ENCODE measurements around the gene TSHR. TPM values are rescaled to one million over a fixed set of nuclear protein-coding genes. Genes with fewer than 3 reads are reported as not detected.

The TSHR gene
- total RNA-seq, 1 donor from 2014 or later: not detected

DNA sequence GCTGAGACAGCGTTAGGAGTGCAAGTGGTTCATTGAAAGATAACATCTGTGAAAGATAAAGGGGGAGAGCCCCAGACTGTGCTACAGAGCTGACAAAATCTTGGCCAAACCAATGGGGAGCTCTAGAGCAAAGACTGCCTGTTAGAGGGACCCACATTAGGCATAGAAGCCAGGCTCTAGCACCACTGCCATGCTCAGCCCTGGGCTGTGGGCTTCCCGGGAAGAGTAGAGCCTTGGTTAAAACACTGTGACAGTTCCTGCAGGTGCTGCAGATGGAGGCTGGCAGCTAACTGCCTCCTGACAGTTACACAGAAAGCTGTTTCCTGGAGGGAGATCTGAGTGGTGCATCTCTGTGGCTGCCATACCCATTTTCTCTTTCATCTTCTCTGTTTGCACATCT, 23.0 kb downstream of the TSHR start:
- DNase-seq (ENCODE audit: low read depth): no peak
- no peak overlapping the region for H3K4me3 ChIP-seq (ENCODE audit: low read depth, low read length)
- TF ChIP-seq, protein P1, sequence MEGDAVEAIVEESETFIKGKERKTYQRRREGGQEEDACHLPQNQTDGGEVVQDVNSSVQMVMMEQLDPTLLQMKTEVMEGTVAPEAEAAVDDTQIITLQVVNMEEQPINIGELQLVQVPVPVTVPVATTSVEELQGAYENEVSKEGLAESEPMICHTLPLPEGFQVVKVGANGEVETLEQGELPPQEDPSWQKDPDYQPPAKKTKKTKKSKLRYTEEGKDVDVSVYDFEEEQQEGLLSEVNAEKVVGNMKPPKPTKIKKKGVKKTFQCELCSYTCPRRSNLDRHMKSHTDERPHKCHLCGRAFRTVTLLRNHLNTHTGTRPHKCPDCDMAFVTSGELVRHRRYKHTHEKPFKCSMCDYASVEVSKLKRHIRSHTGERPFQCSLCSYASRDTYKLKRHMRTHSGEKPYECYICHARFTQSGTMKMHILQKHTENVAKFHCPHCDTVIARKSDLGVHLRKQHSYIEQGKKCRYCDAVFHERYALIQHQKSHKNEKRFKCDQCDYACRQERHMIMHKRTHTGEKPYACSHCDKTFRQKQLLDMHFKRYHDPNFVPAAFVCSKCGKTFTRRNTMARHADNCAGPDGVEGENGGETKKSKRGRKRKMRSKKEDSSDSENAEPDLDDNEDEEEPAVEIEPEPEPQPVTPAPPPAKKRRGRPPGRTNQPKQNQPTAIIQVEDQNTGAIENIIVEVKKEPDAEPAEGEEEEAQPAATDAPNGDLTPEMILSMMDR (conservative IDR thresholded peaks at IDR 0.05; ENCODE audit: low read depth, low read length): no peak

- no peak overlapping the region for H3K4me3 ChIP-seq (ENCODE audit: low read depth, low read length)
- no peak for DNase-seq (ENCODE audit: low read depth)
- TF ChIP-seq, protein P1 (conservative IDR thresholded peaks at IDR 0.05; ENCODE audit: low read depth, low read length): no peak
Measured at GRCh38 chr14:80979951-80980350, 24.5 kb downstream of the TSHR start.

- H3K4me3 ChIP-seq (ENCODE audit: low read depth, low read length): no peak overlapping the region
- TF ChIP-seq, protein P1 (conservative IDR thresholded peaks at IDR 0.05; ENCODE audit: low read depth, low read length): no peak
- no peak for DNase-seq (ENCODE audit: low read depth)
Measured at GRCh38 chr14:80981156-80981555, 25.7 kb downstream of the TSHR start.

DNA sequence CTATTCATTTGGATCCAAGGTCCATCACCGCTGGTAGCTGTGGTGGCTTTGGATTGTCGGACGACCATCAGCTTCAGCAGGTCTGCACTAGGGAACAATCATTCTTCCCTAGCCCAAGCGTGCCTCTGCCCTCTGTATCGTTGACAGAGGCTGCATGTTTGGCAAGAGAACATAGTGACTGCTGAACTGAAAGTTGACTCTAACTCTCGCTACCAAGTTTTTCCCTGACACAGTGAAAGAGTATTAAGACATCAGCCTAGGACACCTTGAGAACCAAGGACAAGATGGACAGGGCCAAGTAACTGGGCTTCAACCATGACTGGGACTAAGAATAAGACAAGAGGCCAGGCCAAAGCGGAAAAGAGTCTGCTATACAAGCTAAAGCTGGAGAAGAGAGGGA, 26.3 kb downstream of the TSHR start:
- DNase-seq (ENCODE audit: low read depth): no peak
- TF ChIP-seq, protein P1 (conservative IDR thresholded peaks at IDR 0.05; ENCODE audit: low read depth, low read length): no peak
- no peak overlapping the region for H3K4me3 ChIP-seq (ENCODE audit: low read depth, low read length)

- no peak overlapping the region for H3K4me3 ChIP-seq (ENCODE audit: low read depth, low read length)
- no peak for DNase-seq (ENCODE audit: low read depth)
- TF ChIP-seq, protein P1 (conservative IDR thresholded peaks at IDR 0.05; ENCODE audit: low read depth, low read length): no peak
Measured at GRCh38 chr14:80982711-80983110, 27.3 kb downstream of the TSHR start.

DNA sequence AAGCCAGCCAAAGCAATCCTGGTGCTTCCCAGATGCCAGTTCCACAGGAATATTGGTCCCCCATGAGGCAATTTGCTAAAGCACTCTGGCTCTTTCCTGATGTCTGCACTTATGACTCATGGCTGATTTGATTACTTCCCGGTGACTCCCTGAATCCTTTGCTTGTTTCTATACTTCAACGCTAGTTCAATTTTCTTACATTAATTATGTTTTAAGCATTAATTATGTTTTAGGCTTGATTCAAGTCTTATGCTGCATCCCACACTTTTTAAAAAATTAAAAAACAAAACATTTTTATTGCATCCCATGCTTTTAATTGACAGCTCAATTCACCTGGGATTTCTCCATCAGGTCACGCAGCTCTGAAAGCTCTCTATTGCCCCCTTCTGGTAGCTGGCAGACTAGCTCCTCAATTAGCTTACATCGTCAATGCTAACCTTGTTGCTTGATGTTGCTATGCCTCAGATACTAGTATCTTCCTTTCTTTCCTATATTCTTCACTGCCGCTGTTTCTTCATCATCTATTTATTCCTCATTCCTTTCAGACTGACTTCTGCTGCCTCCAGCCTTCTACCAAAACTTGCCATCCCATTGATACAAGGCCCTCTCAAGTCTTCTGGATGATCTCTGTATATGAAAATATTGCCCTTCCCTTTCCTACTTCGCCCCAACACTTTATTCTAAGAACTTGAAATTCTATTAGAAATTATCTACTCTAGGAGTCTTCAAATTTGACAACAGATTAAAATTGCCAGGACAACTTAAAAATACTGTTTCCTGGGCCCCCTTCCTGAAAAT, 32.0 kb downstream of the TSHR start:
- peak; percentile 65 for DNase-seq (ENCODE audit: low read depth)
- TF ChIP-seq, protein P1 (conservative IDR thresholded peaks at IDR 0.05; ENCODE audit: low read depth, low read length): peak; percentile 97
- no peak overlapping the region for H3K4me3 ChIP-seq (ENCODE audit: low read depth, low read length)

GRCh38 chr14:80988192-80988591, 32.8 kb downstream of the TSHR start:
- DNase-seq (ENCODE audit: low read depth): no peak
- no peak overlapping the region for H3K4me3 ChIP-seq (ENCODE audit: low read depth, low read length)
- TF ChIP-seq, protein P1 (conservative IDR thresholded peaks at IDR 0.05; ENCODE audit: low read depth, low read length): no peak

Data from epithelial cell of proximal tubule (primary cell).